Activated T-helper 9 cell treated with anti-CD3 and anti-CD28 coated beads, Interleukin-2, amount 50 U/mL, for 16 hours (primary cell): Measurements from ENCODE around the gene TAAR9.
"Not testable (repeated sequence)": the region's sequence is repeated elsewhere in the genome, so short reads cannot be mapped to it uniquely, and the experiment has no call there.

ENCODE experiments used
- DNase-seq: peaks from one replicate; pipeline ENCODE4 v3.0.0-alpha.2; 2020; ENCODE audit warnings: low read depth

The TAAR9 gene

DNA sequence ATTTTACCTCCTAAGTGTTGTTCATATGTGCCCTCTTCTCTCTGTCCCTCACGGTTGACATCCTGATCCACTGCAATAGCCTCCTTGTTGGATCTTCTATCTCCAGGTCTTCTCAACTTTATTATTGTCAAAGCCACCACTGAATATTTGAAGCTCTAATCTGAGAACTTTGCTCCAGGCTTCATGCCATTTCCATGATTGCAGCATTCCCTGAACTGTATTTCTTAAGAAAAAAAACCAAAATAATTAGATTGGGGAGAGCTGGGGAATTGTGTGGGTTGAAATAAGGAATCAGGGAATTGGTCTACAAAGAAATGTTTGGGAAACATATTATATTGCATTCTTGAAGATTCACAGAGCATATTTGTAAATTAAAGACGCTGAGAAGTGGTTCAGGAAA, 22.7 kb upstream of the TAAR9 start:
- DNase-seq: no peak

DNA sequence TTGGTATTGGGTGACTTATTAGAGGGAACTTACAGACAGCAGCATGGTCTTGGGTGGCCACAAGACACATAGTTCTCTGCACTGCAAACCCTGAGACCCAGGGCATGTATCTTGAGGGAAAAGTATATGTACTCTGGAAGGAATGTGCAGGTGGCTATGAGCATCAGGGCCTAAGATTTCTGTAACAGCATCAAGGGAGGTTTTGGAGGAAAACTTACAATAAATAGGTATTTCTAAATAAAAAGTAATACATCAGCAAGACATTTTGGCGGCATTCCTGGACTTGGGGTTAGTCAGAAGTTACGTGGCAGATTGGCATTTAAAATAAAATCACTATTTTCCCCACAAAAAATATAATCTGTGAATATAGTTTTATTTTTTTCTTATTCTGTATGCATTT, 17.1 kb upstream of the TAAR9 start:
- DNase-seq: no peak

GRCh38 chr6:132524646-132525045, 13.4 kb upstream of the TAAR9 start:
- no peak for DNase-seq

DNA sequence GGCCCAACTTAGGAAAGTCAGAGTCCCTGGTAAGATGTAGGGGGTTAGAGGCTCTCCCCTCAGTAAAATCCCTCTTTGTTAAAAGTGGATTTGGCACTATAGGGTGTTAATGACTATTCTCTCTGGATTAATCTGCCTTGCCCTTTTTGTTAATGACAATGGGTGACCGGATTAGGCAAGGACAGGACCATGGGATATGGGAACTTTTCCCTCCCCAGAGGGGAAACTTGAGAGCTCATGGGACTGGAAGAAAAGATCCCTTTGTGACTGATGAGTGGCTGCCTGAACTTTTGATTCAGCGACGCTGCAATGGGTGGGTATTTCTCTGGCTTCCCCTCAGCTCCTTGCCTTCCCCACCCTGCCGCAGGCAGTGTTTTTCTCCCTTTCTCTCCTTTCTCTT, 12.2 kb upstream of the TAAR9 start:
- no peak for DNase-seq

DNA sequence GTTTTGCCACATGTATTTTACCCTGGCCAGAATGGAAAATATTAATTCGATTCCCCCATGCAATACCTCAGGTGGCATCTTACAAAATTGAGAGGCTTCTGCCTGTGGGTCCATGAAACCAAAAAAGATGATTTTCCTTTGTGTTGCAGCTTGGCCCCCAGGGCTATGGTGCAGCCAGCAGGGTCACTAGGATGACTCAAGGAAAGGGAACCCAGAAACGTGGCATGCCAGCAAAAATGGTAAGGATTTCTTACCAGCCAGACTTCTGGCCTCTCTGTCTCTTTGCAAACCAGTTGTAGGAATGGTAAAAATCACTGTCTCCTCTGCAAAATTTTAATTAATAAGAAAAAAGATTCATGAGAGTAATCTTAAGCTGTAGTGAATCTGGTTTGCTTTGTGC, 11.6 kb upstream of the TAAR9 start:
- no peak for DNase-seq

GRCh38 chr6:132527791-132528190, 10.3 kb upstream of the TAAR9 start:
- DNase-seq: no peak

DNA sequence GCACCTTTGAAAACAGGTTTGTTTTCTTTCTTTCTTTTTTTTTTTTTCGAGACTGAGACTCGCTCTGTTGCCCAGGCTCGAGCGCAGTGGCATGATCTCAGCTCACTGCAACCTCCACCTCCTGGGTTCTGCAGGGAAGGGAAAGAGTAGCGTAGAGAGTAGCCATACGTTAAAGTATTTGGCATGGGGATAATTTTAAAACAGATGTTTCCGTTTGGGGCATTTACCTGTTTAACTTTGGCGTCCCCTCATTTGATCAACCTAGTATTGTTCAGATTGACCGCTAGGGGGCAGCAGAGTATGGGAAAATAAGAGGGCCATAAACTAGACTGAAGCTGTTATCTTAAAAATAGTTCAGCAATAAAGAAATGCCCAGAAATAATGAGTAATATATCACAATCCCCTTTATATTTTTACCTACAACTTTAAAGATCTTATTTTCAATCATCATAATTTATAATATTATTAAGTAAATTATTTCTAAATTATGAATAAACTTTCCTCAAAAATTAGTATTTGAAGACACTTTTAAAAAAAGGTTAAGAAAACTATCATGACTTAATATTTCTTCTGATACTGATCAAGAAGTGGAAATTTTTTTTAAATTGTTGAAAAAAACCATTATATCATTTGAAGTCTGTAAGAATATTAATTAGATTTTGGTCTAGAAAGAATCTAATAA, 7.6 kb upstream of the TAAR9 start:
- peak; percentile 41 for DNase-seq

DNA sequence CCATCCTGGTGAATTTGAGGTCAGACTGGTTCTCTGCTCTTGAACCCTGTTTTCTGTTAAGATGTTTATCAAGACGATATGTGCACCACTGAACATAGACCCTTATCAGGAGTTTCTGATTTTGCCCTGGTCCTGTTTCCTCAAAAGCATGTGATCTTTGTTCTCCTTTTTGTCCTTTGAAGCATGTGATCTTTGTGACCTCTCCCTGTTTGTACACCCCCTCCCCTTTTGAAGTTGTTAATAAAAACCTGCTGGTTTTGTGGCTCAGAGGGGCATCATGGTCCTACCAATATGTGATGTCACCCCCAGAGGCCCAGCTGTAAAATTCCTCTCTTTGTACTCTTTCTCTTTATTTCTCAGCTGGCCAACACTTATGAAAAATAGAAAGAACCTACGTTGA, 3.5 kb upstream of the TAAR9 start:
- not testable (repeated sequence) for DNase-seq

- no peak for DNase-seq
Measured at GRCh38 chr6:132537145-132537544, 932 bp upstream of the TAAR9 start.

DNA sequence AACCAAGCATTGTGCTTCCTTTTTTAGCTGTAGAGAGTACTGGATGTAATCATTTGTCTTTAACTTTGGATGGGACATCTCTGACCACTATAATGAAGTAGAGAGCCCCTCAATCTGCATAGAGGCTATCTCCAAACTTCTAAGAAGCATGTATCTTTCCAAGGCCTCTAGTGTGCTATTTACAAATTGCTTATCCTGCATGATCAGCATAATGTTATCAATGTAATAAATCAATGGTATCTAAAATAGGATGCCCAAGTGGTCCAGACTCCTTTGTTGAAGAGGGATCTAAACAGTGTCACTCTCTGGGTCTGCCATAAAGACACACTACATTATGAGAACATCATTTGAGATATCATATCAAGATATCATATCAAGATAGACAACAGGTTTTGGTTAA, 6.7 kb downstream of the TAAR9 start:
- DNase-seq: no peak

DNA sequence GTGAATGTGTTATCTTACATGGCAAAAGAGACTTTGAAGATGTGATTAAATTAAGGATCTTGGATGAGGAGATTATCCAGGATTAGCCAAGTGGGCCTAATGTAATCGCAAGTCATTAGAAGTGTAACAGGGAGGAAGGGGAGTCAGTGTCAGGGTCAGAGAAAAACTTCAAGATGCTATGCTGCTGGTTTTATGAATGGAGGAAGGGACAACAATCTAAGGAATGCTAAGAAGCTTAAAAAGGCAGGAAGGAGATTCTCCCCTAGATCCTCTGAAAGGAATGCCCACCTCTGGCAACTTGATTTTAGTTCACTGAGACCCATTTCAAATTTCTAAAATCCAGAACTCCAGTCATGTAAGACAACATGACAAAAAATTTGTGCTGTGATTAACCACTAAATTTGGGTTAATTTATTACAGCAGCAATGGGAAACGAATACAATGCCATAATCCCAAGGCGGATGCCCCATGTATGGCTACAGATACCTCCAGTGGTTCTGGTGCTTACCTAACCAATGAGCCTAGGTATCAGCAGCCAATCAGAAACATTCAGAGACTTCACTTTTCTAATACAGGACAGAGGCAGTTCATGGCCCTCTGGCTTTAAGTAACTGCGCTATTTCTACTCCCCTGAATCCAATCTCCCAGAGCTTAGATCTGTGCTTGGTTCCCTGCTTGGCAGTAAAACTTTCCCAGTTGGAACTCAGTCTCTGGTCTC, 10.8 kb downstream of the TAAR9 start:
- no peak for DNase-seq

DNA sequence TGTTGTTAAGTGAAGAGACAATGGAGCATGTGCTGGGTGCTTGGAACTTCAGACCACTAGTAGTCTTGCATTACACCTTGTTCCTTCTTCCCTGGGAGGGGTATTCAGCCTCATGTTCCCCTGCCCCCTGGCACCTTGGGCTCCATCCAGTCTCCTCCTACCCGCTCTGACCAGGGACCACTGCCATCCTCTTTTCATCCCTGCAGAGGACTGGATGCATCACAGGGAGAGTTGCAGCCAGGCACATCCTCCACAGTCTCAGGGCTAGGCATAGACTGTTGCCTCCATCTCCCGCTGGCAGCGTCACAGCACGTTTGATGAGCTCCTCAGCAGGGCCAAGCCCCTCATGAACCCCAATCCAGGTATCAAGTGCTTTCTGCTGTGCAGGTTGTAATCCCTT, 13.1 kb downstream of the TAAR9 start:
- DNase-seq: no peak

GRCh38 chr6:132552372-132552771, 14.3 kb downstream of the TAAR9 start, which contains the start of gene TAAR8:
Gene TAAR8 (plus strand): TSS chr6:132552672. CDS start chr6:132552693, 21 bp downstream.
- no peak for DNase-seq

GRCh38 chr6:132560087-132560486, 22.0 kb downstream of the TAAR9 start:
- DNase-seq: not testable (repeated sequence)

- no peak for DNase-seq
Measured at GRCh38 chr6:132566404-132566803, 28.3 kb downstream of the TAAR9 start.

DNA sequence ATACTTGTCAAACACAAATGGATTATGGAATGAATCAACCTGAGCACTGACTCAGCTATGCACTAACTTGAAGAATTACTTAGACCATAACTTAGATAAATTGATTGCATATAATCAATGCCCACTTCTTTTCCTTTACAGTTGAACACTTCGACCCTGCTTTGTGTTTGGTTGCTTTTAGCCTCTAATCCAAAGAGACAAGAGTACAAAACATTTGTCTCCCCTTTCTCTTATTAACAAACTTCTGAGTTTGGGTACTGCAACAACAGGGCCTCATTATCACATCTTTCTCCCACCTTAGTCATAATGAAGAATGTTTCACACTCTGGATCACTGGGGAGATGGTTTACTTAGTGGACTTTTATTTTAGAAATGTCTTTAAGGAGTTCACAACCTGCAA, 29.5 kb downstream of the TAAR9 start:
- DNase-seq: no peak

- no peak for DNase-seq
Measured at GRCh38 chr6:132568611-132569010, 30.5 kb downstream of the TAAR9 start.

DNA sequence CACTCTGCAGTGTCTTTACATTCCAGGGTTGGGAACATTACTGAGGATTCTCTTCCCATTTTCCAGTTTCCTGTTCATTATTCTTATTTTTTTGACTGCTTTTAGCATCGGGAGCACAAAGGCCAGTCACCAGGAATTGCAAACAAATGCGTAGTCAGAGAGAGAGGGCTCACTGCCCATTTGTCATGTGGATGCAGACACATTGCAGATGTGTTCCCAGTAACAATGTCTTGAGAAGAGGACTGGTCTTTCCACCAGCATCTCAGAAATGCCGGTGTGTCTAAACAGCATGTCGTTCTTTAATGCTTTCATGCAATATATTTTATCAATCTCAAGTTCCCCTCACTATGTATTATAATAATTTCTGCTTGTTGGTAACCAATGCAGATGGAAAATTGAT, 31.1 kb downstream of the TAAR9 start:
- DNase-seq: no peak

- no peak for DNase-seq
Measured at GRCh38 chr6:132570221-132570777, 32.2 kb downstream of the TAAR9 start, which contains the start of gene TAAR6. Gene TAAR6 (plus strand): TSS chr6:132570322. CDS start chr6:132570322, 0 bp downstream.

GRCh38 chr6:132571774-132572173, 33.7 kb downstream of the TAAR9 start:
- no peak for DNase-seq

DNA sequence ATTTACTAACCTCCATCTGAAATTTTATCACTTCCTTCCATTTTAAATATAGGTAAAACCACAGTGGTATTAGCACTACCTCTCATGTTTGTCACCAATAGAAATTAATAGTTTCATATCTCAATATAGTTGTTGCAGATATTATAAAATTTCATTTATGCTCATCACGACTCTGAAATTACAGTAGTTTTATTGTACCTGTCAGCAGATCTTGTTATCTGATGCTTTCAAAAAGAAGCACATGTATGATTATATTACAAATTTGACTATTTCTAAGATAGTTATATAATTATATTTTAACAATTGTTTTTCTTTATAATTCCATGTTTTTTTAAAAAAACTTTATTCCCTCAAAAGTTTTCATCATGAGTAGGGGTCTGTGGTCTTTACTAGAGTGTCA, 46.6 kb downstream of the TAAR9 start:
- no peak for DNase-seq

DNA sequence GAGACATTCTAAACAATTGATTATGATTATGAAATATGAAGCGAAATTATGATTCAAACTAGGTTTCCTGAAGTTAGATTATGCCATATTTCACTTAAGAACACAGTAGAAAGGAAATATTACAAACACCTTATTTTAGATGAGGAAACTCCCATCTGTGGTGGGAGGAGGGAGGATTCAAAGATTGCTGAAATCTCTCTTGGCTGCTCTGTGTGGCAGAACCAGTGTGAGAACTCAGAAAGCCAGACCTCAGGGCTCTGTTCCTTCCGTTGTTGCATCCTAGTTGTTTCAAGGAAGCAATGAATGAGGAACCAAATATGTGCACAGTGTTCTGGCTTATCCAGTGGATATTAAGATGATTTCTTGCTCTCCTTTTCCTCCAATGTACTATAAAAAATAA, 49.3 kb downstream of the TAAR9 start:
- DNase-seq: no peak
